HepG2 (cell line): Measurements from ENCODE around the gene ZDHHC3. TPM values are rescaled to one million over a fixed set of nuclear protein-coding genes. Genes with fewer than 3 reads are reported as not detected.

ENCODE experiments used
- ATAC-seq: fragments of 200-7000 bp; cut with Tn5 transposase; 3 replicates; pipeline ENCODE4 v1.9.1; 2020; ENCODE audit warnings: mild to moderate bottlenecking, moderate library complexity
- BruUV-seq: library from RNA; stranded (reverse); fragments of 400-500 nt; replicated peaks from 2 replicates; lab custom pipeline; 2021; lab: Mats Ljungman, UMichigan
- CTCF ChIA-PET: fragments of 300-600 bp; formaldehyde crosslinking; extraction: SDS; loops from one replicate; lab custom pipeline; 2021; ENCODE audit warnings: low total read pairs, inconsistent platforms, low intra/inter-chr PET ratio; lab: Yijun Ruan, JAX
- POLR2A ChIA-PET: fragments of 350-600 bp; sonication (Branson Sonifier 250); formaldehyde crosslinking; loops from one replicate; lab custom pipeline; 2020; ENCODE audit warnings: antibody characterized with exemption, inconsistent platforms; lab: Yijun Ruan, JAX
- DNase-seq: peaks from one replicate; pipeline ENCODE4 v3.0.0-alpha.2; 2015; ENCODE audit warnings: low spot score
- FAIRE-seq: peaks from 3 replicates; lab custom pipeline; 2011; peaks lifted over from hg19 to GRCh38; lab: Jason Lieb, UNC
- H2AFZ ChIP-seq: one replicate; pipeline ENCODE4 v1.6.1; 2011; ENCODE audit warnings: low read length, inconsistent platforms
- H3K27ac ChIP-seq: fragments of 300-600 bp; 3 replicates; pipeline ENCODE4 v1.8.0; 2011; ENCODE audit warnings: mixed run types, mild to moderate bottlenecking, mixed read lengths, low read length, inconsistent platforms; ENCODE audit not compliant: insufficient read depth; ENCODE audit errors: extremely low read length
- H3K27me3 ChIP-seq, 2 experiments: fragments of 200-600 bp in 1 of 2; 2 replicates in 1 of 2; 3 replicates in 1 of 2; pipeline versions ENCODE4 v1.6.0 to v1.8.0; 2011; ENCODE audit warnings: low read length in 2 of 2, mild to moderate bottlenecking in 2 of 2, moderate library complexity in 2 of 2, inconsistent platforms in 1 of 2; ENCODE audit not compliant: insufficient read depth in 2 of 2, control insufficient read depth in 1 of 2
- H3K36me3 ChIP-seq, 2 experiments: fragments of 200-600 bp in 1 of 2; replicated peaks in 1 of 2; 2 replicates in 1 of 2; 3 replicates in 1 of 2; pipeline versions ENCODE4 v1.5.1 to v1.8.0; 2011; ENCODE audit warnings: low read length in 2 of 2, inconsistent platforms in 1 of 2; ENCODE audit not compliant: insufficient read depth in 2 of 2, control insufficient read depth in 1 of 2
- H3K4me1 ChIP-seq: 2 replicates; pipeline ENCODE4 v1.5.1; 2012; ENCODE audit warnings: low read length, inconsistent platforms; ENCODE audit not compliant: insufficient read depth
- H3K4me2 ChIP-seq: 2 replicates; pipeline ENCODE4 v1.6.0; 2011; ENCODE audit warnings: low read depth, low read length, inconsistent platforms
- H3K4me3 ChIP-seq, 3 experiments: fragments of 200-600 bp in 1 of 3; sonication (generic), shearing (Covaris generic) in 1 of 3; replicated peaks in 1 of 3; 2 replicates each; pipeline ENCODE4 v1.5.1; 2011 to 2016; ENCODE audit warnings: low read length in 3 of 3, inconsistent platforms in 2 of 3, low read depth in 2 of 3, mild to moderate bottlenecking in 2 of 3, control low read depth in 1 of 3, mixed read lengths in 1 of 3; ENCODE audit not compliant: insufficient read depth in 1 of 3
- H3K79me2 ChIP-seq: one replicate; pipeline ENCODE4 v1.6.1; 2011; ENCODE audit warnings: low read length, inconsistent platforms; ENCODE audit not compliant: insufficient read depth
- H3K9ac ChIP-seq: 2 replicates; pipeline ENCODE4 v1.6.0; 2011; ENCODE audit warnings: mild to moderate bottlenecking, low read depth, low read length, inconsistent platforms; ENCODE audit not compliant: insufficient read depth
- H3K9me3 ChIP-seq: 2 replicates; pipeline ENCODE4 v1.5.1; 2012; ENCODE audit warnings: mild to moderate bottlenecking, low read length
- H4K20me1 ChIP-seq: 2 replicates; pipeline ENCODE4 v1.6.0; 2011; ENCODE audit warnings: inconsistent platforms, mild to moderate bottlenecking, low read length, moderate library complexity; ENCODE audit not compliant: insufficient read depth
- BHLHE40 ChIP-seq: IDR thresholded peaks from 2 replicates; pipeline ENCODE4 v1.6.1; 2011; ENCODE audit warnings: low read length, improper control_type of control experiment
- ELF3 ChIP-seq: IDR thresholded peaks from 2 replicates; pipeline ENCODE4 v1.6.1; 2016; ENCODE audit warnings: missing genetic modification reagents, missing compliant biosample characterization
- FOXA3 ChIP-seq: IDR thresholded peaks from 2 replicates; pipeline ENCODE4 v1.6.1; 2016; ENCODE audit warnings: missing genetic modification reagents, missing compliant biosample characterization
- HMGA1 ChIP-seq: sonication (generic); formaldehyde crosslinking; conservative IDR thresholded peaks from 2 replicates; pipeline ENCODE4 v1.4.0; 2020; ENCODE audit warnings: missing genetic modification reagents
- HNRNPUL1 ChIP-seq: fragments of 200-400 bp; formaldehyde crosslinking; IDR thresholded peaks from 2 replicates; pipeline ENCODE4 v1.6.1; 2017; ENCODE audit warnings: low read depth, mild to moderate bottlenecking, low read length, moderate library complexity
- NR1H2 ChIP-seq: sonication (generic); formaldehyde crosslinking; IDR thresholded peaks from 2 replicates; pipeline ENCODE4 v1.8.1; 2022; ENCODE audit warnings: low read depth, missing genetic modification reagents, borderline replicate concordance
- RORA ChIP-seq: sonication (generic); formaldehyde crosslinking; IDR thresholded peaks from 2 replicates; pipeline ENCODE4 v1.5.0; 2020; ENCODE audit warnings: mild to moderate bottlenecking, missing genetic modification reagents, moderate library complexity
- SMARCC2 ChIP-seq: fragments of 450-650 bp; IDR thresholded peaks from 2 replicates; pipeline ENCODE4 v1.6.1; 2017; ENCODE audit warnings: antibody characterized with exemption, mild to moderate bottlenecking
- SP140L ChIP-seq: sonication (generic); formaldehyde crosslinking; IDR thresholded peaks from 2 replicates; pipeline ENCODE4 v1.4.0; 2020; ENCODE audit warnings: missing genetic modification reagents, borderline replicate concordance
- ZFAT ChIP-seq: sonication (generic); formaldehyde crosslinking; conservative IDR thresholded peaks from 2 replicates; pipeline ENCODE4 v1.8.1; 2023; ENCODE audit warnings: missing genetic modification reagents, inconsistent platforms
- ZMYM3 ChIP-seq: sonication (generic); formaldehyde crosslinking; IDR thresholded peaks from 2 replicates; pipeline ENCODE4 v1.5.1; 2020; ENCODE audit warnings: mild to moderate bottlenecking, missing genetic modification reagents
- ZNF510 ChIP-seq: sonication (generic); formaldehyde crosslinking; IDR thresholded peaks from 2 replicates; pipeline ENCODE4 v1.4.0; 2020; ENCODE audit warnings: low read depth, mild to moderate bottlenecking, missing genetic modification reagents
- ZNF589 ChIP-seq: sonication (generic); formaldehyde crosslinking; conservative IDR thresholded peaks from 2 replicates; pipeline ENCODE4 v1.8.0; 2022; ENCODE audit warnings: mild to moderate bottlenecking, moderate library complexity, missing genetic modification reagents
- ZNF781 ChIP-seq: sonication (generic); formaldehyde crosslinking; IDR thresholded peaks from 2 replicates; pipeline ENCODE4 v1.5.1; 2020; ENCODE audit warnings: borderline replicate concordance, mild to moderate bottlenecking, missing genetic modification reagents; ENCODE audit errors: not compliant biosample characterization
- ZNF879 ChIP-seq: sonication (generic); formaldehyde crosslinking; IDR thresholded peaks from 2 replicates; pipeline ENCODE4 v1.8.1; 2023; ENCODE audit warnings: missing genetic modification reagents
- ZSCAN25 ChIP-seq: sonication (generic); formaldehyde crosslinking; IDR thresholded peaks from 2 replicates; pipeline ENCODE4 v1.8.0; 2022; ENCODE audit warnings: mild to moderate bottlenecking, missing genetic modification reagents
- WGBS: methylation state at CpG from one replicate; pipeline ENCODE4 v1.1.6; 2017; ENCODE audit warnings: low lambda C conversion rate; 5-methylcytosine and 5-hydroxymethylcytosine counted together
- in situ Hi-C: cut with HindIII; loops from 2 replicates; pipeline ENCODE4 v1.10.0; 2017; ENCODE audit warnings: low pct_unique_long_range_greater_than_20kb; ENCODE audit not compliant: extremely low pct_ligation_motif_present
- intact Hi-C: fragments of 100-400 bp; cut with micrococcal nuclease; formaldehyde crosslinking; loops from one replicate; pipeline ENCODE4 v1.10.0; 2022; ENCODE audit not compliant: unreplicated experiment
- polyA plus RNA-seq, 8 experiments: library from polyadenylated mRNA; depleted of rRNA in 3 of 8; stranded (reverse) in 7 of 8; unstranded in 1 of 8; fragments of >200 nt; fragmentation: Illumina TruSeq in 4 of 8; extraction: Trizol in 4 of 8; gene quantifications; 2 replicates each; pipeline versions ENCODE4 v1.2.1 to v1.2.3, GENCODE V29; 2011 to 2016; ENCODE audit warnings: low read depth in 4 of 8, missing spikeins in 1 of 8, mixed read lengths in 1 of 8; ENCODE audit not compliant: insufficient read depth in 1 of 8
- total RNA-seq, 5 experiments: library from RNA; depleted of rRNA; stranded (reverse); fragments of >200 nt; fragmentation: Illumina TruSeq; extraction: Trizol; gene quantifications; 2 replicates each; pipeline ENCODE4 v1.2.3, GENCODE V29; 2016; ENCODE audit warnings: low read depth in 1 of 5
- TF ChIP-seq, protein P1 (sequence below): sonication (generic); formaldehyde crosslinking; IDR thresholded peaks from 2 replicates; pipeline ENCODE4 v1.9.0; 2022; ENCODE audit warnings: low read depth, missing genetic modification reagents
- TF ChIP-seq, protein P2 (sequence below): sonication (generic); formaldehyde crosslinking; IDR thresholded peaks from 2 replicates; pipeline ENCODE4 v1.4.0; 2020; ENCODE audit warnings: missing genetic modification reagents

ZDHHC3 gene
- total and polyA plus RNA-seq, 2 of the 13 experiments (the other 11 are each of a cell fraction or from before 2014, with no cell fraction given) = 44.1 to 65.7 TPM

DNA sequence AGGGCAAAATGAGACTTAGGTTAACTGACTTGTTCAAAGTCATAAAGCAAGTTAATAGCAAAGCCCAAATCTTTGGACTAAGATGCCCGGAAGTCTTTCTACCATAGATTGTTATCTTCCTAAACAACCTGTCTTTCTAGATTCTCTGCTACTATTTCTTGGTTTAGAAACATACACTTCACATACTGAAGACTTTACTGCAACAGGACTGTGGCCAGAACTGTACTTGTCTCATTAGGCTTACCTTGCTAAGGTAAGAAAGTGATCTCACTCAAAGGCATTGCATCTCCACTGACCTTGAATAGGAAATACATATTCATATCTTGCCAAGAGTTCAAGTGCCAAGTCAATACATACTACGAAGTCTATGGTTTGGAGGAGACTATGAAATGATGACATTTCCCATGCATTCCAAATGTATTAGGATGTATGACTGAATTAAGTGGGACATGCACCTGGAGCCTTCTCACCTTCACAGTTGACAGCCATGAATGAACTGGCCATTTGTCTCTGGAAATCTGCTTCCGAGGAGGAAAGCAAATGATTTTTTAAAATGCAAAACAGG, 5.0 kb downstream of the ZDHHC3 start:
- no peak overlapping the region for H3K4me2 ChIP-seq
- H3K4me1 ChIP-seq = peaks cover 15% of the 10 kb centered on the region
- no peaks in the 10 kb centered on the region for H3K9me3 ChIP-seq
- H3K27me3 ChIP-seq = no peaks in the 10 kb centered on the region
- DNase-seq (no peak), ATAC-seq (no peak), FAIRE-seq (no peak)
- in situ Hi-C loops (no loop called here), intact Hi-C loops (no loop called here)
- no peaks in the 10 kb centered on the region; a peak in 1 of 5 replicates for H3K36me3 ChIP-seq
- TF ChIP-seq ZFAT (CRISPR knock-in tag) = no peak
- no peak for TF ChIP-seq ZNF589
- TF ChIP-seq ZNF879 (CRISPR knock-in tag) = no peak
- TF ChIP-seq HMGA1 (CRISPR knock-in tag) = no peak
- TF ChIP-seq BHLHE40 = no peak
- WGBS = 93% methylated on average over 3 of the region's 3 CpGs
- H3K9ac ChIP-seq = no peak overlapping the region
- no peak overlapping the region for H3K4me3 ChIP-seq
- POLR2A ChIA-PET = no interaction called here
- H2AFZ ChIP-seq = no peak overlapping the region
- no TSS peak for BruUV-seq
- H3K79me2 ChIP-seq = peaks cover 57% of the 10 kb centered on the region
- CTCF ChIA-PET = no interaction called here
- H3K27ac ChIP-seq = no peak overlapping the region
- no peaks in the 10 kb centered on the region for H4K20me1 ChIP-seq

DNA sequence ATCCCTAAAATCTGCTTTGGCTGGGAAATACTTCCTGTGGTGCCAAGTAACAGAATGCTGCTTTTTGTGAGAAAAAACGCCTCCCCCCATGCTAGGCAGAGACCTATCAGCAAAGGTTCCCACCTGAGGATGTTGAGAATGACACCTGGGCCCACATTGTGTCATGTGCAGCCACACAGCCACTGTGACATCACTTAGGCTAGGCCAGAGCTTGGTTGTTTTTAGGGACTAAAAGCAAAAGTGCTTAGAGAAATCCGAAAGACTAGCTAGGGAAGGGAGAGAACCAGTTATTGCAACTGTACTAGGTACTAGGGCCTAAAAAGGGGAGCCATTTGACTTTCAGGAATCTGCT, 6.2 kb downstream of the ZDHHC3 start:
- Histone ChIP-seq H2AFZ (no peak overlapping the region), H3K9ac (no peak overlapping the region), H3K27me3 (no peaks in the 10 kb centered on the region), H3K4me2 (no peak overlapping the region), H3K4me3 (no peak overlapping the region), H3K79me2 (peaks cover 55% of the 10 kb centered on the region), H3K36me3 (no peaks in the 10 kb centered on the region; a peak in 1 of 5 replicates), H3K4me1 (peaks cover 14% of the 10 kb centered on the region), H4K20me1 (no peaks in the 10 kb centered on the region), H3K9me3 (no peaks in the 10 kb centered on the region), H3K27ac (no peak overlapping the region)
- no peak for FAIRE-seq
- no peak for ATAC-seq
- whole genome bisulfite sequencing = 80% methylated on average over 2 of the region's 2 CpGs
- intact Hi-C loops (no loop called here), in situ Hi-C loops (no loop called here)
- POLR2A ChIA-PET = no interaction called here
- no peak for DNase-seq
- no TSS peak for BruUV-seq
- CTCF ChIA-PET = no interaction called here
- TF ChIP-seq SP140L (CRISPR knock-in tag) (no peak), ELF3 (CRISPR knock-in tag) (no peak), ZSCAN25 (CRISPR knock-in tag) (no peak), ZMYM3 (CRISPR knock-in tag) (no peak), FOXA3 (no peak), ZNF781 (no peak), ZNF510 (no peak), NR1H2 (CRISPR knock-in tag) (no peak), SMARCC2 (no peak), RORA (CRISPR knock-in tag) (no peak), HNRNPUL1 (no peak)
- TF ChIP-seq, protein P1, sequence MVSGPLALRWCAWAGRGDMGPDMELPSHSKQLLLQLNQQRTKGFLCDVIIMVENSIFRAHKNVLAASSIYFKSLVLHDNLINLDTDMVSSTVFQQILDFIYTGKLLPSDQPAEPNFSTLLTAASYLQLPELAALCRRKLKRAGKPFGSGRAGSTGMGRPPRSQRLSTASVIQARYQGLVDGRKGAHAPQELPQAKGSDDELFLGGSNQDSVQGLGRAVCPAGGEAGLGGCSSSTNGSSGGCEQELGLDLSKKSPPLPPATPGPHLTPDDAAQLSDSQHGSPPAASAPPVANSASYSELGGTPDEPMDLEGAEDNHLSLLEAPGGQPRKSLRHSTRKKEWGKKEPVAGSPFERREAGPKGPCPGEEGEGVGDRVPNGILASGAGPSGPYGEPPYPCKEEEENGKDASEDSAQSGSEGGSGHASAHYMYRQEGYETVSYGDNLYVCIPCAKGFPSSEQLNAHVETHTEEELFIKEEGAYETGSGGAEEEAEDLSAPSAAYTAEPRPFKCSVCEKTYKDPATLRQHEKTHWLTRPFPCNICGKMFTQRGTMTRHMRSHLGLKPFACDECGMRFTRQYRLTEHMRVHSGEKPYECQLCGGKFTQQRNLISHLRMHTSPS (CRISPR knock-in tag) = no peak
- TF ChIP-seq, protein P2, sequence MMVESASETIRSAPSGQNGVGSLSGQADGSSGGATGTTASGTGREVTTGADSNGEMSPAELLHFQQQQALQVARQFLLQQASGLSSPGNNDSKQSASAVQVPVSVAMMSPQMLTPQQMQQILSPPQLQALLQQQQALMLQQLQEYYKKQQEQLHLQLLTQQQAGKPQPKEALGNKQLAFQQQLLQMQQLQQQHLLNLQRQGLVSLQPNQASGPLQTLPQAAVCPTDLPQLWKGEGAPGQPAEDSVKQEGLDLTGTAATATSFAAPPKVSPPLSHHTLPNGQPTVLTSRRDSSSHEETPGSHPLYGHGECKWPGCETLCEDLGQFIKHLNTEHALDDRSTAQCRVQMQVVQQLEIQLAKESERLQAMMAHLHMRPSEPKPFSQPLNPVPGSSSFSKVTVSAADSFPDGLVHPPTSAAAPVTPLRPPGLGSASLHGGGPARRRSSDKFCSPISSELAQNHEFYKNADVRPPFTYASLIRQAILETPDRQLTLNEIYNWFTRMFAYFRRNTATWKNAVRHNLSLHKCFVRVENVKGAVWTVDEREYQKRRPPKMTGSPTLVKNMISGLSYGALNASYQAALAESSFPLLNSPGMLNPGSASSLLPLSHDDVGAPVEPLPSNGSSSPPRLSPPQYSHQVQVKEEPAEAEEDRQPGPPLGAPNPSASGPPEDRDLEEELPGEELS (CRISPR knock-in tag) = no peak
